GM20431 (cell line): ENCODE results near the gene KIAA1549.

Experiments used
- in situ Hi-C: fragments of 300-500 bp; cut with MseI, MboI; formaldehyde crosslinking; loops from one replicate; pipeline ENCODE4 v1.15.0; 2020; ENCODE audit warnings: low sequenced_read_pairs; ENCODE audit not compliant: unreplicated experiment

Gene KIAA1549

DNA sequence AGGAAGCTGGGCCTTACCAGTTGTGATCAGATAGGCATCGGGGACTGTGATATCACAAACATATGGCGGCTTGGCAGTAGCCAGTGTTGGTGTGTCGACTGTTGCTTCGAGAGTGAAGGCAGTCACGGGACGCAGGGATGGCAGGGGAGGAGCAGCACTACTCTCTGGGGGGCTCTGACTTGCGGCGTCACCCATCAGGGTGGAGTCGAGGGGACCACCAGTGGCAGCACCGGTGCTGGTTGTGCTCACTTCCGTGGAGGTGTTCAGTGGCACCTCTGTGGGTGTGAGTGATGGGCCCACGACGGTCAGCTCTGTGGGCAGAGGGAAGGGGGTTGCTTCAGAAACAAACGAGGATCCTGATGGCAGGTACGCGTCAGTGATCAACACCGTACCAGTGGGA lies 64.5 kb downstream of the KIAA1549 start:
- in situ Hi-C loops: no loop called here

DNA sequence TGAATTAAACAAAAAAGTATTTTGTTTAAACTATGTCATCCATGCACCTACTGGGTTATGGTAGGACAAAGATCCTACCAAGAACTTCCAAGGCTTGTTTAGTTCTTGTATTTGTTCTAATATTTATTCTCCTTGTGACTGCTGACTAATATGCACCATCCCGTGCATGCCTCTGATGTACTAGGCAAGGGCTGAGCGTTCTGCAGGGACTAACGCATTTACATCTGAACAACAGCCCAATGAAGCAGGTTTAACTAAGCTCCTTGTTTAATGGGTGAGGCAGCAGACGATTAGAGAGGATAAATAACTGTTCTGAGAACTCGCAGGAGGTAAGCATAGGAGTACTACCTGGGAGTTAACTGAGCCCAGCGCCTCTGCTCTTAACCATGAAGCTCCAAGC lies 64.9 kb downstream of the KIAA1549 start:
- in situ Hi-C loops: no loop called here

DNA sequence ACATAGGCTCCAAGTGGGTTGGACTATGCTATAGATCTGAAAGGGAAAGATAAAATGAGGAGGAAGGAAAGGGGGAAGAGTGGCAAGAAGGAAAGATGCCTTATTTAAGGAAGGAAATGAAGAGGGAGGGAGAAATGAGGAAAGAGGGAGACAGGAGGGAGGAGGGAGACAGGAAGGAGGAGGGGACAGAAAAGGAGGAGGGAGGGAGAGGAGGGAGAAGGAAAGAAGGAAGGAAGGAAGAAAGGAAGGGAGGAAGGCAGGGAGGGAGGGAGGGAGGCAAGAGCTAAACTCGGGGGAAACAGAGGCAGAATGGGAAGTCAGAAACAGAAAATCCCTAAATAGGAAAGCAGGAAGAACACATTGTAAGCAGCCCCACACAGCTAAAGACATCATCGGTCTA lies 67.4 kb downstream of the KIAA1549 start:
- in situ Hi-C loops: no loop called here

DNA sequence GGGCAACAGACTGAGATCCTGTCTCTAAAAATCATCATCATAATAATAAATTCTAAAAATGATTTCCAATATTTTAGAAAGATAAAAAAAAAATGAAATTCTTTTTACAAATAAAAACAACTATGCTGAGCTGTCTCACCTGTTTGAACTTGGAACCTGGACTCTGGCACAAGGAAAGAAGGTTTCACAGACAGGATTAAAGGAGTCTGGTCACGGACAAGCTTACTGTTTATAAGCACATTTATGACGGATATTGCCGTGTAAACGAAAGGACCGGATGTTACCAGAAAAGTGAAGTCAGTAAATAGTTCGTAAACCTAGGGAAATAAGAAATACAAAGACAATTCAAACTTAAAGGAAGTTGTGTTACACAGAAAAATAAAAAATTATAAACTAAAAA lies 70.2 kb downstream of the KIAA1549 start:
- in situ Hi-C loops: no loop called here

DNA sequence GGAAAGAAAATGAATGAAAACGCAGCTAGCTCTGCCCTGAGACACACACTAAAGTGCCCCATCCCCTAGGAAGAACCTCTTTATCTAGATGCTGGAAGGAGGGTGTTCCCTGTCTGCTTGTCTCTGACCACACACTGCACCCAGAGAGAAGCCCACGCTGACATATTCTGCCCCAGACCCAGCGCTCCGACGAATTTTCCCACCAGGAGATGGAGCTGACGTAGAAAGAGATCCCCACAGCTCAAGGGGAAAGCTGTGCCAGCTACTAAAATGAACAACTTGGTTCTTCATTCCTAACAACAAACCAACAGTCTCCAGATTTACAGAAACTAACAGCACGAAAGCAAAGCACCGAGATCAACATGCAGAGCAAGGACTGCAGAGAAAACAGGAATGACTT lies 73.3 kb downstream of the KIAA1549 start:
- in situ Hi-C loops: no loop called here

DNA sequence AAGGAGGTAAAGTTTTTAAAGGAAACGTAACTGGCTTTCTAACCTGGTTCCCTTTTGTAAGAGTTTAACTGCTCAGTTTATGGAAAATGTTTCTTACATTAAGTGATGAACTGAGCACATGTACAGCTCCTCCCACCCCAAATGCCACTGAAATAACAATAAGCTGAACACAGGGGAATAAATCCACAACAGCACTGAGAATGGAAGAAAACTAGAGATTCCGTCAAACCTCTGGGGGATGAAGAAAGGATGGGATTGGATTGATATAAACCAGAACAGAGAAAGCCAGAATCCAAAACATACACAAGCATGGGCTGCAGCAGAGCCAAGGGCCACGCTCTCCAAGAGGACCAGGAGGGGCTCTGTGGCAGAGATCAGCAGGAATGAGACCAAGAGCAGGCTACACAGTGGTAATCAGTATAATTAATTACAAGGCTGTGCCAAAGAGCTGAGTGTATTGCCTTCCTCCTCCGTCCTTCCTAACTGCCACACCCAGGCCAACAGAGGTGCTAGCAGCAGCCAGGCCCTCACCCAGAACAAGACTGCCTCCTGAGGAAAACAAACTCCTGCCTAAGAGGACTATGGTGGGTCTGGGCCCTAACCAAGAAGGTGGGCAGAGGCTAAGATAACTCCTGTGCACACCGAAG lies 73.9 kb downstream of the KIAA1549 start:
- in situ Hi-C loops: no loop called here

DNA sequence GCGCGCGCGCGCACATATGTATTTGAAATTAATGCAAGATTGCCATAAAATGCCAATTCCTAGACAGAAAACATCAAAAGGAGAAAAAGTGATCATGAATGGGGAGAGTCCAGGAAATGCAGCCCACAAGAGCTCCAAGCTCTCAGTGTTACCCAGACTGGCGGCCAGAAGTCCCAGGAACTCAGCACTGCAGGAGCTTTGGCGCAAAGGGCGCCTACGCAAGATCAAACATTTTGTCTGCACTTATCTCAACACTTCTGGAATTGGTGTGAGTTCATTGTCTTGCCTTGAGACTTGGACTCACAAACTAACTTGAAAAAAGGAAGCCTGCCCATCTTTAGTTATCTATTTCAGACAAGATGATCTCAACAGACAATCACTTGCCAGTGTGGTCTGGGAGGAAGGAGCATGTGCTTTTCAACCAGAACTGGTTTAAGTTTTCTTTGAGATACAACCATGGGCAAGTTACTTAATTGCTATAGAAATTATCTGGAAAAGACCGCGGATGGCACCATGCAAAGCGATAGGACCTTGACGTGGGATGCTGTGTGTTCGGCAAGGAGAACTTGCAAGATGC lies 77.2 kb downstream of the KIAA1549 start:
- in situ Hi-C loops: no loop called here

DNA sequence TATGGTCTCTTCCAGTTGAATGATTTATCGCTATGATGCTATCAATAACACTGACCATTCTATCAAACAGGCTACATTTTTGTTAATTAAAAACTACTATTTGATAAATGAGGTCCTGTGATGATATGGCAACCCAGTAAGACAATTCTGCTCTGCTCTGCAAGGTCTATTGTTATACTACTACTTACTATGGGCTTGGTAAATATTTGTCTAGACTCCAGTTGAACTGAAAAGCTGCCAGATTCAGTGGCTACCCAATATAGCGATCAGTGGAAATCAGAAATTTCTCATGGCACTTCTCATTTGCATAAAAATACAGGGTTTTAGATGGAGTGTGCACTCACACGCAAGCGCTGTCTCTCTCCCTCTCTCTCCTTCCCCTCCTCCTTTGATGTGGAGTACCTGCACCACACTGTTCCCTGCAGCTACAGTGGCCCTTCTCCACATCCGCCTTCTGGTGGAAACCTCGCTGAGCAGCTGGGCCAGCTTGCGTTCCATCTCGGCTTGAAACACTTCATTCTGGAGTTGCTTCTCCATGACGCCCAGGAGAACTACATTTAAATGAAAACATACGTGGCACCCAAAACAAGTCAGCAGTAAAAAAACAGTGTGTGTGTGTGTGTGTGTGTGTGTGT lies 77.9 kb downstream of the KIAA1549 start:
- in situ Hi-C loops: no loop called here

DNA sequence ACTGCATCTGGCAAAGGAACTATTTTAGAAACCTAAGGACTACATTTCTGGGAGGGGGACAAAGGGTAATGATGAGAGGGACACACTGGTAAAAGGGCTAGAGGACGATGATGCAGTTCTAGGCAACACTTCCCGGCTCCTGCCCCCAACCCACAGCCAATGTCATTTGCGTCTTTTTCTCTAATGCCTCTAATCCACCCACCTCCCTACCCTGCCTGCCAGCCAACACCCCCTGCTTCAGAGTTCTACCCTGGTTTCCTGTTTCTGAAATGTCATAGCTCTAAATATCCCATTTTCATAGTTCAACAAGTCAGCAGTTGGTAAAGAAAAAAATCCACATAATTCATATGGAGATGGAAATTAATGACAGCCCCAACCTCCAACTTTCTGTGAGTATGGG lies 79.0 kb downstream of the KIAA1549 start:
- in situ Hi-C loops: no loop called here

DNA sequence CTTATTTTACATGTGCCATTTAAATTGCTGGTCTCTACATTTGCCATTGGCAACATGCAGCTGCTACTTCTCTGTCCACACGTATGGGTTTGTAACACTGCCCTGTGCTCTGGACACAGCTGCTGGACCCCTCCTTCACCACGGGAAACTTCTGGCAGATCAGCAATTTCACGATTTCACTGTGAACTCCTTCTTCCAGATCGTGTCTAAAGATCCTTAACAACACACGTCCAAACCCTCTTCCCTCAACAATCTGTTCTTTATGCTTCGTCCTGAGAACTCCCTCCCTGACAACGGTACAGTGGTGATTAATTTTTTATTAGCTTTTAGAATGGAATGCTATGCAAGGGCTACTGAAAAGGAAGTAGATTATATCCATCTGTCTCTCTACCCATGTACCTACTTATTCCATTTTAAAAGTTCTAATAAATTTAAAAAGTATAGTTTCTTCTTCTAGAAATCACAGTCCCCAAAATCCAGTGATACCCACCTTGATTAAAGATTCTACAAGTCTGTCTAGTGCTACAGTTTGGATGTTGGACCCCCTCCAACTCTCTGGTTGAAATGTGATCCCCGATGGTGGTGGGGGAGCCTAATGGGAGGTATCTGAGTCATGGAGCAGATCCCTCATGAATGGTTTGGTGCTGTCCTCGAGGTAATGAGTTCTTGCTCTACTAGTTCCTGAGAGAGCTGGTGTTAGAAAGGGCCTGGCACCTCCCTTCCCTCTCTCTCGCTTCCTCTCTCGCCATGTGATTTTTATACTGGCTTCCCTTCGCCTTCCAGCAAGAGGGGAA lies 81.0 kb downstream of the KIAA1549 start:
- in situ Hi-C loops: no loop called here

DNA sequence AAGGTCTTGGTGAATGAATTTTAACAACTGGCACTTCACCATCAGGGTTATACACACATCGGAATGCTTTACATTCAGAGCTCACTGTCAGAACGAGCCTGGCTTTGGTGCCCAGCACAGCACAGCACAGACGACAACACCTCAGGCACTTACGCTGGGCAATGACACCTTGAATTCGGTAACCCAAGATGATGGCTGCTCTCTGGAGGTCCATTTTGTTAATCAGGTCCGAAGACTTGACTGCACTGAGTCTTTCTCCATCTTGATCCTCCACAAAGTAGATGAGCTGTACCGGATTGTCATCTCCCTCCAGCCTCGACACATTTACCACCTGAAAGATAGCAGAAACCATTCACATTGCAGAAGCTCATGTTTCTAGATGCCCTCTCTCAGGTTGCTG lies 82.4 kb downstream of the KIAA1549 start:
- in situ Hi-C loops: loop anchor here (10.0 kb wide), 1 partner anchor 86 kb away; the partner anchor contains the start of gene KIAA1549

DNA sequence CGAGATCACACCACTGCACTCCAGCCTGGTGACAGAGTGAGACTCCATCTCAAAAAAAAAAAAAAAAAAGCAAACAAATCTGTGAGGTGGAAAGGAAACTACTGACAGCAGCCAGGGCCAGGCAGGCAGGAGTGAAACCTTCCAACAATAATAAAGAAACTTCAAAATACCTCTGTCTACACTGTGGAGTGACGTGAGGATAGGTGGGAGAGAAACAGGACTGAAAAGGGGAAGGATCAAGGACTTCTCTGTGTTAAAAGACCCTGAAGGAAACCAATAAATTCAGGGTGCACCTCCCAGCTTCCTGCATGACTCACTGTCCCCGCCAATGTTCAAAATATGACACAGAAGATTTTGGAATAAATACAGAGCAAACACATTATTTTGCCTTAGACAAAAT lies 82.9 kb downstream of the KIAA1549 start:
- in situ Hi-C loops: loop anchor here (10.0 kb wide), 1 partner anchor 87 kb away; the partner anchor contains the start of gene KIAA1549

DNA sequence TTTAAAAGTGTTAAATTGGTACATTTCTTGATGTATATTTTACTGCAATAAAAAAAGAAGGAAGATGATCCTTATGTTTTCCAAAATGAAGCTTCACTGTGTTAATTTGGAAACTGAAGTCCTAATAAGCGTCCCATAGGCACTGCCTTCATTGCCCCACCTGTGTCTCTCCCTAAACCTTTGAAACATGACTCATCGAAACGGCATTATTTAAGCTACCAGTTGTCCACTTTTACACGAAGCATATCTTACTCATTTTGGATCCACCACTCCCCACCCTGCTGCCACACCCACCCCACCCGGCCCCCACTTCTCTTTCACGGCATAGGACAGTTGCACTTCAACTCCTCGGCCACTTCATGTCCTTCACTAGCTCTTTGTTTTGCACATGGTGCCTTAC lies 85.5 kb downstream of the KIAA1549 start:
- in situ Hi-C loops: loop anchor here (10.0 kb wide), 1 partner anchor 89 kb away; the partner anchor contains the start of gene KIAA1549

DNA sequence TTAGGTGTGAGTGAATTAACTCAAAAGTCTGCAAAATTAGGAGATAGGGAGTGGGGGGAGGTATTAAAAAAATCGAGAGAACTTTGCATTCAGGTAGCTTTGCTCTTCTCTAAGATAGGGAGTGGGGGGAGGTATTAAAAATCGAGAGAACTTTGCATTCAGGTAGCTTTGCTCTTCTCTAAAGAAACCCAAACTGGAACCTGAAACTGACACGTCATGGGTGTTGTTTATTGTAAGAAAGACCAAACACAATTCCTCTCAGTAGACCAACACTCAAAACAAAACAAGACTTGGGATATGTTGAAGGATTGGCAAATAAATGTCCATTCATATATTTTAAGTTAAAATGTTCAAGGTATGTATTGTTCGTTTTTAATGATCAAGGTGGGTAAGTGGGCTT lies 87.9 kb downstream of the KIAA1549 start:
- in situ Hi-C loops: loop anchor here (10.0 kb wide), 1 partner anchor 92 kb away; the partner anchor contains the start of gene KIAA1549

DNA sequence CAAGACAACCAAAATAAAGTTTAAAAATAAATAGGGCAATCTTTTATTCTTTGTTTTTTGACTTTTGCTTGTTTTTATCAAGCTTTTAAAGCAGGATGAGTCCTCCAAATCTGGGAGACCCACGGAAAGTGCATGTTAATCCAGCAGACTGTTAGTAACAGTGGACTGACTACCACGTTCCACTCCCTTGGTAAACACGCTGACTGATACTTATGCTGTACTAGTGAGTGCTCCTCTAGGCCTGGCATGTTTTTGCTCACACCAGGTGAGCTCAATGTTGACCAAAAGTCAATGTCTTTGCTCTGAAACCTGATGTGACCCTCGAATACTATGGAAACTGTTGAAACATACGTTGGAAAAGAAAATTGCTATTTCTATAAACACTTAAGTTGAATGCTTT lies 88.4 kb downstream of the KIAA1549 start:
- in situ Hi-C loops: loop anchor here (10.0 kb wide), 1 partner anchor 92 kb away; the partner anchor contains the start of gene KIAA1549

DNA sequence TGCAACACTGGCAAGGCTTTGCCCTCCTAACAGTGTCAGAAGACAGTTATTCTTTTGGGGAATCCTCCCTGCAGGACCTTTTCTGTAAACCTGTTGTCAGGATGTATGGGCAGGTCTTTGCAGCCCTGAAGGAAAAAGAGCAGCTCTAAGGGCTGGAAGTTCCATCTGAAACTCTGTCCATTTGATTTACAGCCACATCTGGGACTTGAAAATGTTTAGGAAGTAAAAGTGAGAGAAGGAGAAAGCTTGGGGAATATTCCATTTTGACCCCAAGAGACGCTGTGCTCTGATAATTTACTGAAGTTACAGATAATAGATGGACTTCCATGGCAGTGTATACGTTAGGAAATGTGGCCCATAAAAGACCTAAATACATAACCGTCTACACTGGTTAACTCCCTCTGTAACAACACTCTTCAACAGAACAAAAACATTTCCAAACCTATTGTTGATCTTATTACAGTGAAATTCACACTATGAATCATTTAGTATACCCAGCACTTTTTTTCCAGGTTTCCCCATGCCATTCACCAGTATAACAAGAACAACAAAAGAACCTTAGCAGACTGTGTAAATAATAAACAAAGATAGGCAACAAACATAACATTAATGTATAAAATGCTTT lies 89.1 kb downstream of the KIAA1549 start:
- in situ Hi-C loops: loop anchor here (10.0 kb wide), 1 partner anchor 93 kb away; the partner anchor contains the start of gene KIAA1549

DNA sequence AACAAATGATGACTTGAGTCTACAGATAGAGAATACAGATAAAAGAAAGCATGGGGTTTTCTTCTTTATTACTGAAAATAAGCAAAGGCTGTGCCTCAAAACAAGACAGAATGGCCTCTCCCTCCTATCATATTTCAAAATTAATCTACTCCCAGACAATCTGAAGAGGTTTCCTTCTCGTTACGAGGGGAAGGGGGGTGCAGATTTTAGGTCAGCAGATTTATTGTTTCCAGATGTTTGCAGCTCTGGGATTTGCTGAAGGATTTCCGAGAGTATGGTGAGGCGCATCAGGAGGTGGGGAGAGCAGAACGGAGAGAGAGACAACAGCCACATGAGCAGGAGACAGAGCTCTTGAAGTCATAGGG lies 89.8 kb downstream of the KIAA1549 start:
- in situ Hi-C loops: loop anchor here (10.0 kb wide), 1 partner anchor 93 kb away; the partner anchor contains the start of gene KIAA1549

DNA sequence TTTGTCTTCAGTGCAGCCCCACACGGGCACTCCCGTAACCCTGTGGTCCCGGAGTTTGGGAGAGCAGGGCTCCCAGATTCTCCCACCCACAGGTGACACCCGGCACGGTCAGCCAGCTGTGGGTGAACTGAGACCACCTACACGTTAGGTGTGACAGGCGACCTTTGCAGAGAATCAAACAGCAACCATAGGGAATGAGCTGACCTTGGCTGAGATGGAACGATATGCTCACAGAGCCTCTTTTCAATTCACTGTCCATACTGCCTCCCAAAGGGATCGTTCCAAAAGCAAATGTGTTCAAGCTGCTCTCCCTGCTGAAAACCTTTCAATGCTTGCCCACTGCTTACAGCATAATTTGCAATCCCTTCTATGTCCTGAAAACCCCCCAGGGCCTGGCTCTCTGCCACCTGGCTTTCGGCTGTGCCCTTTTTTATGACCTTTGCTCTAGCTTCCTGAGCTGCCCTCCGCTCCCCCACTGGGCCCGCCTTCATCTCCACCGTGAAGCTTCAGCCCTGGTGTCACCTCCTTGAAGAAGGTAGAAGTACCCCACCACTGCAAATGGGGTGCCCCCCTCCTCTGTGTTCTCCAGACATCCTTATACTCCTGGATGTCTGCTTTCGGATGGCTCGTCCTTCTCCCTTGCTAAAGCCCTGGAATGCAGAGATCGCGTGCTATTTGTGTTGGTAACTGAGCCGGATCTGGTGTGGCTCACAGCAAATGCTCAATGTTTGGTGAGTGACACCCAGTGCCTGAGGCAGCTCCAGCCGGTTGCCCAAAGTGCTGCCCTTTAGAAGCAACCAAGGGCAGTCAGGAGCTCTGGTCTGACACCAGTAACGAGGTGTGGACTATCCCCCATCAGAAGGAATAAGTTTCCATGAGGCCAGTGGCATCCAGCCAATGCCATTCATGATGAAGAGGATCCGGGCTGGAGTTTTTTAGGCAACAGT lies 90.4 kb downstream of the KIAA1549 start:
- in situ Hi-C loops: loop anchor here (10.0 kb wide), 1 partner anchor 94 kb away; the partner anchor contains the start of gene KIAA1549
